SK-N-SH (cell line): ENCODE data around the gene SH3PXD2B. TPM values are rescaled to one million over a fixed set of nuclear protein-coding genes. Genes with fewer than 3 reads are reported as not detected.

Experiments
- CTCF ChIA-PET: fragments of 300-600, 350-600 bp; formaldehyde crosslinking; extraction: SDS; loops from one replicate; lab custom pipeline; 2021; lab: Yijun Ruan, JAX
- POLR2A ChIA-PET: fragments of 350-600 bp; sonication (Branson Sonifier 250); formaldehyde crosslinking; extraction: SDS; loops from one replicate; lab custom pipeline; 2020; ENCODE audit warnings: antibody characterized with exemption, inconsistent platforms; lab: Yijun Ruan, JAX
- DNase-seq: peaks from one replicate; pipeline ENCODE4 v3.0.0; 2012
- H2AFZ ChIP-seq: fragments of 200-600 bp; sonication (generic); 2 replicates; pipeline ENCODE4 v1.8.1; 2016; ENCODE audit warnings: antibody characterized with exemption, mild to moderate bottlenecking, low read depth
- H3F3A ChIP-seq: fragments of 200-600 bp; sonication (generic); replicated peaks from 2 replicates; pipeline ENCODE3; 2016; ENCODE audit warnings: antibody characterized with exemption, mild to moderate bottlenecking; ENCODE audit not compliant: insufficient read depth
- H3K27ac ChIP-seq, 2 experiments: fragments of 200-500 bp in 1 of 2; fragments of 200-600 bp in 1 of 2; sonication (Bioruptor generic) in 1 of 2; sonication (generic), shearing (Covaris generic) in 1 of 2; 2 replicates each; pipeline versions ENCODE4 v1.5.1 to v1.6.1; 2014 to 2016; ENCODE audit warnings: low read depth in 2 of 2, inconsistent platforms in 1 of 2, low read length in 1 of 2, mild to moderate bottlenecking in 1 of 2, mixed read lengths in 1 of 2
- H3K27me3 ChIP-seq: fragments of 200-600 bp; sonication (generic), shearing (Covaris generic); 2 replicates; pipeline ENCODE4 v1.6.1; 2016; ENCODE audit warnings: mixed run types; ENCODE audit not compliant: insufficient read depth
- H3K36me3 ChIP-seq, 2 experiments: fragments of 200-500 bp in 1 of 2; fragments of 200-600 bp in 1 of 2; sonication (Bioruptor generic) in 1 of 2; sonication (generic) in 1 of 2; replicated peaks in 1 of 2; 2 replicates each; pipeline versions ENCODE3 to v1.5.1; 2014 to 2016; ENCODE audit warnings: low read length in 1 of 2, mild to moderate bottlenecking in 1 of 2; ENCODE audit not compliant: insufficient read depth in 2 of 2, control insufficient read depth in 1 of 2
- H3K4me1 ChIP-seq, 2 experiments: fragments of 200-500 bp in 1 of 2; fragments of 200-600 bp in 1 of 2; sonication (Bioruptor generic) in 1 of 2; sonication (generic), shearing (Covaris generic) in 1 of 2; 2 replicates each; pipeline versions ENCODE4 v1.5.1 to v1.6.1; 2014 to 2016; ENCODE audit warnings: low read depth in 1 of 2, low read length in 1 of 2, mixed run types in 1 of 2; ENCODE audit not compliant: insufficient read depth in 2 of 2, control insufficient read depth in 1 of 2
- H3K4me2 ChIP-seq: fragments of 200-600 bp; sonication (generic), shearing (Covaris generic); 2 replicates; pipeline ENCODE4 v1.6.1; 2017; ENCODE audit warnings: mixed run types
- H3K4me3 ChIP-seq, 2 experiments: fragments of 200-500 bp in 1 of 2; fragments of 200-600 bp in 1 of 2; sonication (Bioruptor generic) in 1 of 2; sonication (generic), shearing (Covaris generic) in 1 of 2; 2 replicates each; pipeline versions ENCODE4 v1.5.1 to v1.8.1; 2014 to 2016; ENCODE audit warnings: low read depth in 2 of 2, inconsistent platforms in 1 of 2, low read length in 1 of 2, mild to moderate bottlenecking in 1 of 2, mixed read lengths in 1 of 2, moderate library complexity in 1 of 2
- H3K79me2 ChIP-seq: fragments of 200-600 bp; sonication (generic); 2 replicates; pipeline ENCODE4 v1.8.1; 2017; ENCODE audit warnings: mild to moderate bottlenecking; ENCODE audit not compliant: insufficient read depth
- H3K9ac ChIP-seq: fragments of 200-600 bp; sonication (generic); 2 replicates; pipeline ENCODE4 v1.6.1; 2017; ENCODE audit warnings: mixed run types
- H3K9me2 ChIP-seq: fragments of 200-600 bp; sonication (generic); 2 replicates; pipeline ENCODE4 v1.6.1; 2017; ENCODE audit warnings: mixed run types
- H3K9me3 ChIP-seq: fragments of 200-600 bp; sonication (generic); 2 replicates; pipeline ENCODE4 v1.6.1; 2017; ENCODE audit warnings: mixed run types, mild to moderate bottlenecking, moderate library complexity
- H4K20me1 ChIP-seq: fragments of 200-600 bp; sonication (generic); 2 replicates; pipeline ENCODE4 v1.6.1; 2017; ENCODE audit warnings: mild to moderate bottlenecking, mixed run types; ENCODE audit not compliant: insufficient read depth
- ELF1 ChIP-seq: IDR thresholded peaks from 2 replicates; pipeline ENCODE4 v1.4.0; 2012
- EP300 ChIP-seq, 2 experiments: IDR thresholded peaks; 2 replicates each; pipeline versions ENCODE4 v1.4.0 to v1.6.1; 2012; ENCODE audit warnings: borderline replicate concordance in 1 of 2, low read depth in 1 of 2, low read length in 1 of 2
- EZH2phosphoT487 ChIP-seq: fragments of 200-600 bp; sonication (generic); IDR thresholded peaks from 2 replicates; pipeline ENCODE4 v1.6.1; 2017; ENCODE audit warnings: low read depth, mixed run types, mild to moderate bottlenecking, antibody characterized with exemption, moderate library complexity, borderline replicate concordance
- GATA2 ChIP-seq: sonication (generic); formaldehyde crosslinking; IDR thresholded peaks from 2 replicates; pipeline ENCODE4 v1.5.0; 2020; ENCODE audit warnings: mild to moderate bottlenecking, missing genetic modification reagents
- MEF2A ChIP-seq: IDR thresholded peaks from 2 replicates; pipeline ENCODE4 v1.4.0; 2012; ENCODE audit warnings: low read depth, borderline replicate concordance
- NFIC ChIP-seq: IDR thresholded peaks from 2 replicates; pipeline ENCODE4 v1.4.0; 2012; ENCODE audit warnings: borderline replicate concordance
- SIN3A ChIP-seq: IDR thresholded peaks from 2 replicates; pipeline ENCODE4 v1.6.1; 2012; ENCODE audit warnings: low read depth, mild to moderate bottlenecking, low read length, moderate library complexity, borderline replicate concordance
- SMC3 ChIP-seq: IDR thresholded peaks from 2 replicates; pipeline ENCODE4 v1.6.1; 2012; ENCODE audit warnings: low read depth, low read length, improper control_type of control experiment
- TEAD4 ChIP-seq: IDR thresholded peaks from 2 replicates; pipeline ENCODE4 v1.4.0; 2012; ENCODE audit warnings: mild to moderate bottlenecking, borderline replicate concordance; ENCODE audit not compliant: insufficient read depth
- WGBS: methylation state at CpG from one replicate; pipeline ENCODE4 v1.1.6; 2017; ENCODE audit warnings: low lambda C conversion rate; 5-methylcytosine and 5-hydroxymethylcytosine counted together
- polyA plus RNA-seq, 3 experiments: library from polyadenylated mRNA; depleted of rRNA; stranded (reverse); fragments of >200 nt; gene quantifications; 2 replicates each; pipeline ENCODE4 v1.2.3, GENCODE V29; 2012
- TF ChIP-seq, protein P1 (sequence below): fragments of 150-350 bp; IDR thresholded peaks from 2 replicates; pipeline ENCODE4 v1.6.1; 2016; ENCODE audit warnings: mild to moderate bottlenecking, low read depth, low read length
- TF ChIP-seq, protein P2 (sequence below): fragments of 200-600 bp; sonication (generic); IDR thresholded peaks from 2 replicates; pipeline ENCODE4 v1.6.1; 2017; ENCODE audit warnings: antibody characterized with exemption, mild to moderate bottlenecking, moderate library complexity
- TF ChIP-seq, protein P3 (sequence below): IDR thresholded peaks from 2 replicates; pipeline ENCODE4 v1.4.0; 2012; ENCODE audit warnings: low read depth

Gene SH3PXD2B
- polyA plus RNA-seq, 1 of the 3 experiments (the other 2 are of a cell fraction) = 15.0 TPM

DNA sequence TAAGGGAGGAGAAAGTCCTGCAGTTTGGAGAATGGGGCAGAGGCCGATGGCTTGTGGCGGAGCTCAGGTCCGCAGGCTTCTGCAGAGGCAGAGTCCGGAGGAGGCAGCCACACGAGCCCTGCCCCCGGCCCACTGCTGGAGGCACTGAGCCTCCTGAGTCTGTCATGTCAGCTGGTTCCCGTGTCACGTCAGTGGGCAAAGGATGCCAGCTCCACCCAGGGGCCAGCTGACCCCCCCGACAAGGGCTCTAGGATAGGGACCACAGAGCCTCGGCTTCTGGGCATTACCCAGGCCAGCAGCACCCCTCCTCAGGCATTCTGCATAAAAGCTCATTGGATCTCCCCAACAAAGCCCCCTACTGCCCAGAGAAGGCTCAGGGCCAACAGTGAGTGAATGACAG lies 8.5 kb downstream of the SH3PXD2B start:
- no peaks in the 10 kb centered on the region for H3K9me3 ChIP-seq
- H3K9ac ChIP-seq = no peak overlapping the region
- H3K27me3 ChIP-seq = no peaks in the 10 kb centered on the region
- DNase-seq = no peak
- CTCF ChIA-PET = interaction anchor here (0.6 to 1.7 kb wide), 5 partner anchors 8 to 271 kb away, joined by 3 to 5 read pairs (median 4); no protein-coding TSS in a partner anchor
- 100% methylated on average over 3 of the region's 10 CpGs for WGBS
- H3K4me2 ChIP-seq = no peak overlapping the region
- no peak overlapping the region for H2AFZ ChIP-seq
- H3K79me2 ChIP-seq = peaks cover 100% of the 10 kb centered on the region
- no peaks in the 10 kb centered on the region for H3K9me2 ChIP-seq
- peaks cover 15 to 38% of the 10 kb centered on the region in 2 experiments; a peak in 3 of 4 replicates for H3K4me1 ChIP-seq
- H4K20me1 ChIP-seq = peaks cover 100% of the 10 kb centered on the region
- TF ChIP-seq NFIC = no peak
- TF ChIP-seq EZH2phosphoT487 = no peak
- no peak for TF ChIP-seq GATA2 (CRISPR knock-in tag)
- TF ChIP-seq, protein P1, sequence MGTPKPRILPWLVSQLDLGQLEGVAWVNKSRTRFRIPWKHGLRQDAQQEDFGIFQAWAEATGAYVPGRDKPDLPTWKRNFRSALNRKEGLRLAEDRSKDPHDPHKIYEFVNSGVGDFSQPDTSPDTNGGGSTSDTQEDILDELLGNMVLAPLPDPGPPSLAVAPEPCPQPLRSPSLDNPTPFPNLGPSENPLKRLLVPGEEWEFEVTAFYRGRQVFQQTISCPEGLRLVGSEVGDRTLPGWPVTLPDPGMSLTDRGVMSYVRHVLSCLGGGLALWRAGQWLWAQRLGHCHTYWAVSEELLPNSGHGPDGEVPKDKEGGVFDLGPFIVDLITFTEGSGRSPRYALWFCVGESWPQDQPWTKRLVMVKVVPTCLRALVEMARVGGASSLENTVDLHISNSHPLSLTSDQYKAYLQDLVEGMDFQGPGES = no peak
- no peak overlapping the region for H3K27ac ChIP-seq
- POLR2A ChIA-PET = interaction anchor here (0.9 kb wide), 1 partner anchor 8 kb away, joined by 3 read pairs; no protein-coding TSS in a partner anchor
- H3K36me3 ChIP-seq = peaks cover 8 to 9% of the 10 kb centered on the region in 2 experiments
- H3K4me3 ChIP-seq = no peak overlapping the region
- peaks cover 12% of the 10 kb centered on the region for H3F3A ChIP-seq

DNA sequence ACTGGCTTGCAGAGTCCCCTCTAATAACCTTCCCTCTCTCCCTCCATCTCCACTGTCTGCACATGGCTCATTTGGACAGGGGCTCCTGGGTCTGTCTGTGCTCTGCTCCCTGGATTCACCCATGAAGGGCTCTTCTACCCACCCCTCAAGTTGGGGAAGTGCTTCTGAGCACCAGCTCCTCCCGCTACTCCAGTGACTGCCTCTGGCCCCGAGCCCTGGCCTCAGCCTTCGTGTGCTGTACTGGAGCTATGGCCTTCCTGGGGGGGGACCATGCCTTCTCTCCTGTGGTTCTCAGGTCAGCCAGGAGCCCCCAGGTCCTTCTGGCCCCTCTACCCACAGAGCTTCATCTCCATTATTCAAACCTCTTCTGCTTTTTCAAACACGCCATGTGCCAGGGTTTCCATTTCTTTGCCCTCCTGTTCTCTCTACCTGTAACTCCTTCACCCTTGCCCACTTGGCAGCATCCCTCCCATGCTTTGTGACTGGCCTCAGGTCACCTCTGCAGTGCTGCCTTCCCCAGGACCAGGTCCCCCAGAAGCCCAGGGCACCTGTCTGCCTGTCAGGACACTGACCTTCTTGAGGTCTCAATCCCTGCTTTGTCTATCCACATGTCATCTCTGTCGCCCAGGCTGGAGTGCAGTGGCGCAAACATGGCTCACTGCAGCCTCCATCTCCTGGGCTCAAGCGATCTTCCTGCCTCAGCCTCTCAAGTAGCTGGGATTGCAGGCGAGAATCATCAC lies 9.5 kb downstream of the SH3PXD2B start:
- H3K9ac ChIP-seq = no peak overlapping the region
- H3K9me3 ChIP-seq = no peaks in the 10 kb centered on the region
- ChIA-PET POLR2A (no interaction called here), CTCF (interaction anchor here (0.6 to 3.7 kb wide), 5 partner anchors 7 to 1700 kb away, joined by 3 to 21 read pairs (median 5); no protein-coding TSS in a partner anchor)
- no peak overlapping the region for H2AFZ ChIP-seq
- no peak overlapping the region for H3K4me3 ChIP-seq
- TF ChIP-seq GATA2 (CRISPR knock-in tag) (no peak), TEAD4 (no peak), SMC3 (no peak), SIN3A (no peak), NFIC (no peak), MEF2A (no peak), EP300 (IDR thresholded peaks at IDR 0.05; ENCODE audit: borderline replicate concordance in 1 of 2, low read depth in 1 of 2, low read length in 1 of 2) (no peak), ELF1 (no peak)
- TF ChIP-seq, protein P2, sequence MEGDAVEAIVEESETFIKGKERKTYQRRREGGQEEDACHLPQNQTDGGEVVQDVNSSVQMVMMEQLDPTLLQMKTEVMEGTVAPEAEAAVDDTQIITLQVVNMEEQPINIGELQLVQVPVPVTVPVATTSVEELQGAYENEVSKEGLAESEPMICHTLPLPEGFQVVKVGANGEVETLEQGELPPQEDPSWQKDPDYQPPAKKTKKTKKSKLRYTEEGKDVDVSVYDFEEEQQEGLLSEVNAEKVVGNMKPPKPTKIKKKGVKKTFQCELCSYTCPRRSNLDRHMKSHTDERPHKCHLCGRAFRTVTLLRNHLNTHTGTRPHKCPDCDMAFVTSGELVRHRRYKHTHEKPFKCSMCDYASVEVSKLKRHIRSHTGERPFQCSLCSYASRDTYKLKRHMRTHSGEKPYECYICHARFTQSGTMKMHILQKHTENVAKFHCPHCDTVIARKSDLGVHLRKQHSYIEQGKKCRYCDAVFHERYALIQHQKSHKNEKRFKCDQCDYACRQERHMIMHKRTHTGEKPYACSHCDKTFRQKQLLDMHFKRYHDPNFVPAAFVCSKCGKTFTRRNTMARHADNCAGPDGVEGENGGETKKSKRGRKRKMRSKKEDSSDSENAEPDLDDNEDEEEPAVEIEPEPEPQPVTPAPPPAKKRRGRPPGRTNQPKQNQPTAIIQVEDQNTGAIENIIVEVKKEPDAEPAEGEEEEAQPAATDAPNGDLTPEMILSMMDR = no peak
- TF ChIP-seq, protein P3, sequence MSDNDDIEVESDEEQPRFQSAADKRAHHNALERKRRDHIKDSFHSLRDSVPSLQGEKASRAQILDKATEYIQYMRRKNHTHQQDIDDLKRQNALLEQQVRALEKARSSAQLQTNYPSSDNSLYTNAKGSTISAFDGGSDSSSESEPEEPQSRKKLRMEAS = no peak
- no peaks in the 10 kb centered on the region for H3K27me3 ChIP-seq
- no peak overlapping the region for H3K4me2 ChIP-seq
- H3F3A ChIP-seq = peaks cover 12% of the 10 kb centered on the region
- H3K79me2 ChIP-seq = peaks cover 100% of the 10 kb centered on the region
- WGBS = 99% methylated on average over 8 of the region's 8 CpGs
- peaks cover 7 to 8% of the 10 kb centered on the region in 2 experiments for H3K36me3 ChIP-seq
- no peak overlapping the region for H3K27ac ChIP-seq
- no peaks in the 10 kb centered on the region for H3K9me2 ChIP-seq
- DNase-seq = no peak
- H4K20me1 ChIP-seq = peaks cover 100% of the 10 kb centered on the region
- peaks cover 15 to 41% of the 10 kb centered on the region in 2 experiments; a peak in 3 of 4 replicates for H3K4me1 ChIP-seq
